Activated naive CD8-positive, alpha-beta T cell (primary cell): ENCODE results near the gene TMEM176B.

Experiments used
- H3K27ac Mint-ChIP-seq: one replicate; pipeline ENCODE4 v1.8.0; 2021; ENCODE audit warnings: mixed read lengths
- H3K27me3 Mint-ChIP-seq: one replicate; pipeline ENCODE4 v1.8.0; 2021; ENCODE audit warnings: mixed read lengths
- H3K36me3 Mint-ChIP-seq: one replicate; pipeline ENCODE4 v1.8.0; 2021; ENCODE audit warnings: mixed read lengths
- H3K4me1 Mint-ChIP-seq: one replicate; pipeline ENCODE4 v1.8.0; 2021; ENCODE audit warnings: low read depth, mixed read lengths
- H3K4me3 Mint-ChIP-seq: one replicate; pipeline ENCODE4 v1.8.0; 2021; ENCODE audit warnings: mild to moderate bottlenecking, mixed read lengths
- H3K9me3 Mint-ChIP-seq: one replicate; pipeline ENCODE4 v1.8.0; 2021; ENCODE audit warnings: low read depth, mixed read lengths

TMEM176B gene

DNA sequence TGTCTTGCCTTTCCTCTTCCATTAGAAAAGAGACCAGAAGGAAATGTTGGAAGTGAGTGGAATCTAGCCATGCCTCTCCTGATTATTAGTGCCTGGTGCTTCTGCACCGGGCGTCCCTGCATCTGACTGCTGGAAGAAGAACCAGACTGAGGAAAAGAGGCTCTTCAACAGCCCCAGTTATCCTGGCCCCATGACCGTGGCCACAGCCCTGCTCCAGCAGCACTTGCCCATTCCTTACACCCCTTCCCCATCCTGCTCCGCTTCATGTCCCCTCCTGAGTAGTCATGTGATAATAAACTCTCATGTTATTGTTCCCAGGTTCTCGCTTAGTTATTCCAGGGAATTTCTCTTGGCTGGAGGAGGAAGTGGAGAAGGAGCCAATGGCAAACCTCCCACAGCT, 4.6 kb upstream of the TMEM176B start:
- peaks cover 5% of the 10 kb centered on the region for H3K4me1 Mint-ChIP-seq
- peaks cover 6% of the 10 kb centered on the region for H3K36me3 Mint-ChIP-seq
- H3K27ac Mint-ChIP-seq, result no peak overlapping the region
- peaks cover 8% of the 10 kb centered on the region for H3K9me3 Mint-ChIP-seq
- H3K27me3 Mint-ChIP-seq, result peaks cover 25% of the 10 kb centered on the region
- H3K4me3 Mint-ChIP-seq, result no peak overlapping the region

DNA sequence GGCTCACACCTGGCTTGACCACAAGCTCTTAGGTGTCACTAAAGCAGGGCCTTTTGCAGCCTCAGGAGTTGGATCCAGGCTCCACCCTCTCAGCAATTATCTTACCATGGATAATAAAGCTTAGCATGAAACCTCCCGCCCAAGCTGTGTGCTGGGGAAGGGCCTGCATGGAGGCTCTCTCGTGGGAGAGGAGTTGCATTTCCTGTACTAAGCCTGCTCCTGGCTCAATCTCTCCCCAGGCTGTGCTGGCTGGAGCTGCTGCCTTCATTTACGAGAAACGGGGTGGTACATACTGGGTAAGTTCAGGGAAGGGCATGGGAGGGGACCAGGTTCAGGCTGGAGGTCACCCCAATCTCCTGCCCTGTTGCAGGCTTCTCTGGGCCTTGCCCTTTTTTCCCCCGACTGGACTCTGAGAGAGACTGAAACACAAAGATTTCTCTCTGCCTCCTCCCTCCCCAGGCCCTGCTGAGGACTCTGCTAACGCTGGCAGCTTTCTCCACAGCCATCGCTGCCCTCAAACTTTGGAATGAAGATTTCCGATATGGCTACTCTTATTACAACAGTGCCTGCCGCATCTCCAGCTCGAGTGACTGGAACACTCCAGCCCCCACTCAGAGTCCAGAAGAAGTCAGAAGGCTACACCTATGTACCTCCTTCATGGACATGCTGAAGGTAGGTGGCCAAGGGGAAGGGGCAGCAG, 3.1 kb upstream of the TMEM176B start:
- Mint-ChIP-seq H3K4me3 (no peak overlapping the region), H3K27ac (no peak overlapping the region), H3K36me3 (peaks cover 6% of the 10 kb centered on the region), H3K9me3 (peaks cover 8% of the 10 kb centered on the region), H3K4me1 (peaks cover 9% of the 10 kb centered on the region), H3K27me3 (peaks cover 26% of the 10 kb centered on the region)

DNA sequence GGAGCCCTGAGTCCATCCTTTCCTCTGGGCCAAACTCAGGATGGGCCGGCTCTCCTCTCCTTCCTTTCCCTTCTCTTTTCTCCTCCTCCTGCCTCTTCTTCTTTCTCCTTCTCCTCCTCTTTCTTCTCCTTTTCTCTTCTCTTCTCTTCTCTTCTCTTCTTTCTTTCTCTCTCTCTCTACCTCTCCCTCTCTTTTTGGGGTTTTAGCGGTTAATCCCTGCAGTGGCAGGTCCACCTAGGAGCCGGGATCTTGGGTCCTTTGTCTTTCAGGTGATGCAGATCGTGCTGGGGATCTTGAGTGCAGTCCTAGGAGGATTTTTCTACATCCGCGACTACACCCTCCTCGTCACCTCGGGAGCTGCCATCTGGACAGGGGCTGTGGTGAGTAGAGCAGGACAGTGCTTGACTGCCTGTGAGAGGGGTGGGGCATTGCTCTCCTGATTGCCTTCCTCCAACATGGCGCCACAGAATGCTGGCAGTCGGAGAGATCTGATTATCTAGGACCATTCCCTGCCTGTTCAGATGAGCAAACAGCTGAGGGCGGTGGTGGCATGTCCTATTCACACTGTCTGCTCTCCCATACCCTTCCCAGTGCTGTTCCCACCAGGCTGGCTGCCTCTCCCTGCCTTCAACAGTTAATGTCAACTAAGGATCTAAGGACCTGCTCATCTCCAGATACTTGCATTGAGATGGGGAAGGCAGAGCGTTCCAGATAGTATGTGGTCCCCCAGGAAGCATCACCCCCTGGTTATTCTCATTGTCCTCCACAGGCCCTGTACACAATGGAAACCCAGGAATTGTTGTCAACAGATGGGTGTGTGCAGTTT, 2.0 kb upstream of the TMEM176B start:
- H3K27ac Mint-ChIP-seq, result no peak overlapping the region
- peaks cover 7% of the 10 kb centered on the region for H3K36me3 Mint-ChIP-seq
- peak overlapping the region; percentile 71 for H3K4me3 Mint-ChIP-seq
- H3K9me3 Mint-ChIP-seq, result peaks cover 8% of the 10 kb centered on the region
- peaks cover 9% of the 10 kb centered on the region for H3K4me1 Mint-ChIP-seq
- H3K27me3 Mint-ChIP-seq, result peaks cover 22% of the 10 kb centered on the region

DNA sequence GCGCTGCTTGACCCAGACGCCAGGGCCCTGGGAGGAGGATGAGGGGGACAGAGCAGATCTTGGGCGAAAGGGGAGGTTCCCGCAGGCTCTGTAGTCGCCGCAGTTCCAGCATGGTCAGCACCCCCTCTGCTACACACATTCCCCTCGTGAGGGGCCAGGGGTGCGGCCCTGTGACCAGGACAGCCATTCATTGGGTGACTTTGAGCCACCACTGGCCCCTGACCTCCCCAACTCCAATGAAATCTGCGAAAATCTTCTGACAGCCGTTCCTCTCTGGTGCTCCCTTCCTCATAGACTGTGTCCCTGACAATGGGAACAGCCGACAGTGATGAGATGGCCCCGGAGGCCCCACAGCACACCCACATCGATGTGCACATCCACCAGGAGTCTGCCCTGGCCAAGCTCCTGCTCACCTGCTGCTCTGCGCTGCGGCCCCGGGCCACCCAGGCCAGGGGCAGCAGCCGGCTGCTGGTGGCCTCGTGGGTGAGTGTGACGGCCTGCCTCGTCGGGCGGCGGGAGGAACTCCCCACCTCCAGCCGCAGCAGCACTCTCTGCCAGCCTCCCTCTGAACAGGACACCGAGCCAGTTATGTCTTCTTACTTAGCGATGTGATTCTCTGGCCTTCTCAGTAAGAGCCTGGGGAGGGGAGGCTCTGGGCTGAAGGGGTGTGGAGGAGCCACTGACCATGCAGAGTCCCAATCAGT, 1.2 kb upstream of the TMEM176B start:
- Mint-ChIP-seq H3K36me3 (peaks cover 9% of the 10 kb centered on the region), H3K9me3 (peaks cover 4% of the 10 kb centered on the region), H3K4me1 (peaks cover 9% of the 10 kb centered on the region), H3K27ac (no peak overlapping the region), H3K27me3 (peaks cover 25% of the 10 kb centered on the region), H3K4me3 (peak overlapping the region; percentile 80)

DNA sequence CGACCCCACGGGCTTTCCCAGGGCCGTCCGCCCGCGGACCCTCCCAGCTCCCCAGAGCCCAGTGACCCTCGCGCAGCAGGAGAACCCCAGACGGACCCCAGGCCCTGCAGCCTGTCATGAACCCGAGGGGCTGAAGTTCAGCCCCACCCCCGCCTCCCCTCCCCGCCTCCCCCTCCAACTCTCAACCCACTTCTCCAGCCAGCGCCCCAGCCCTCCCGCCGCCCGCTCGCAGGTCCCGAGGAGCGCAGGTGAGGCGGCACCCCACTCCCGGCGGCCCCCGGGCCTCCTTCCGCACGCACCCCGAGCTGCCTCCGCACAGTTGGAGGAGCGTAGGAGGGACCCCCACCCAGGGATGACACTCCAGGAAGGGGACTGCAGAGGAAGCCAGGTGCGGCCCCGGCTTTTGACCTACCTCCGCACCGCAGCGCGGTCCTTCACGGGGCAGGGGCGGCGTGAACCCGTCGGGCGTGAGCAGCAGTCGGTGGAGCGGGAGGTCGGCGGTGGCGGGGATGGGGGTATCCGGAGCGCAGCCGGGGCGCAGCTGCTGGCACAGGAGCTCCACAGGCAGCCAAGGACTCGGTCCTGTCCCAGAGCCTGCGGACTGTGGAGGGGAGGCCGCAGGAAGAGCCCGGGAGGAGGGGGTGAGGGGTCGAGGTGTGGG, 547 bp upstream of the TMEM176B start, which contains the start of gene TMEM176A:
Gene TMEM176A, plus strand, starts transcription at position 189 of the 661 bp plus-strand sequence. CDS start 782 bp downstream, outside the sequence.
- peaks cover 7% of the 10 kb centered on the region for H3K9me3 Mint-ChIP-seq
- H3K36me3 Mint-ChIP-seq, result peaks cover 4% of the 10 kb centered on the region
- peak within 1 kb of the TSS; percentile 80 for H3K4me3 Mint-ChIP-seq
- H3K27ac Mint-ChIP-seq, result no peak within 1 kb of the TSS
- peaks cover 9% of the 10 kb centered on the region for H3K4me1 Mint-ChIP-seq
- peaks cover 27% of the 10 kb centered on the region for H3K27me3 Mint-ChIP-seq

DNA sequence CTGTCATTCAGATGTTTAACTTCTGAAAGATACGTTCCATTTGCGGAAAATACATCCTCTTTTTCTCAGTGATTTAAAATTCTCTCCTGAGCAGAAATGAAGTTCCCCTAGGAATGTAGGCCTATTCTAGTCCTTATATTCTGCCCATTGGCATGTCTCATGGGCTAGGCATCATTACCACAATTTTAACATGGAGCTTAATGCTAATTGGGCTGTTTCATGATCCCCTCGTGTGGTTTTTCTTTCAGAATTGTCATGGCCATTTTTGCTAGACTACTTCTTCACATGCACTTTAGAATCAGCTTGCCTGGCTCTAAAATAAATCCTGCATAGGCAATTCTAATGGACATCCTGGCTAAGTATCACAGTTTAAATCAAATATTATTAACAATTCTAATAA, 1.0 kb downstream of the TMEM176B start:
- no peak overlapping the region for H3K27ac Mint-ChIP-seq
- H3K36me3 Mint-ChIP-seq, result peaks cover 4% of the 10 kb centered on the region
- H3K9me3 Mint-ChIP-seq, result peaks cover 7% of the 10 kb centered on the region
- peak overlapping the region; percentile 75 for H3K4me3 Mint-ChIP-seq
- H3K27me3 Mint-ChIP-seq, result peaks cover 23% of the 10 kb centered on the region
- H3K4me1 Mint-ChIP-seq, result peaks cover 9% of the 10 kb centered on the region

DNA sequence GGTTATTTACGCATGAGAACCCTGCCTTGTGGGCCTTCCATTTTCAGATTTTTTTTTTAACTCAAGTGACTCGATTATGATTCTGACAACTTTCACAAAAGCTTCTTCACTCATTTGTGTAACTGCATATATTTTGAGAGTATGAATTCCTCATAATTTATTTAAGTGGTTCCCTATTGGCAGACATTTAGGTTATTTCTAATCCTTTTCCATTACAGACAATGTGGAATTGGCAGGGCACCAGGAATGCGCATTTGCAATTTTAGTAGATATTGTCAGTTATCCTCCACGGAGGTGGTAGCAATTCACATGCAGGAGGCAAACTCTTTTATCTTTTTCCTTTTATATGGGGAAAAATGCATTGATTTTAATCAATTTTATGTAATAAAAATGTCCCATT, 2.5 kb downstream of the TMEM176B start:
- H3K4me3 Mint-ChIP-seq, result no peak overlapping the region
- peaks cover 9% of the 10 kb centered on the region for H3K4me1 Mint-ChIP-seq
- H3K9me3 Mint-ChIP-seq, result peaks cover 7% of the 10 kb centered on the region
- H3K27ac Mint-ChIP-seq, result no peak overlapping the region
- H3K36me3 Mint-ChIP-seq, result peaks cover 4% of the 10 kb centered on the region
- peaks cover 23% of the 10 kb centered on the region for H3K27me3 Mint-ChIP-seq

DNA sequence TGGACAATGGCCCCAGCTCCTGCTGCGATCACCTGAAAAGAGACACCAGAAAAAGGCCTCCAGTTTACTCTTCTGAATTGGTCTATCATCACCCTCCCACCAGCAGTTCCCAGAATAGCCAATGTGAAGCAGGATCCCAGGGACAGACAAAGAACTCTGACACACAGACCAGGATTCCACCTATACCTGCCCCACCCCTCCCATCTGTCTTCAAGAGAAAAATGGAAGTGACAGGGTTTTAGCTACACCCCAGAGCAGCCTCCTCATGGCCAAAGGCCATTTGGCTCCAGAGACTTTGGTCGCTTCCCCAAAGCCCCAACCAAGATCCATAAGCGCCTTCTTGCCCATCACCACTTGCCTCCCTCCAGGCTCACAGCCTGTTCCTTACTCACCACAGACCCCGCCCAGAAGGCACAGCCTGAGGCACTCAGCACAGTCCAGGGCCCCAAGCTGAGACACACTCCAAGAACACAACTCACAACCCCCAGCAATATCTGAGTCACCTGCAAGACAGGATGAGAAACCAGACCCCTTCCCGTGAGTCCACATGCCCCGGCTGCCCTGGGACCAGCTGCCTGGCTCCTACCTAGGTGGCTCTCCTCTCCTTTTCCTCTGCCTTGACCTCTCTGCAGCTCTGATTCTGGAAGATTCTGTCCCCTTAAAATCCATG, 6.5 kb downstream of the TMEM176B start:
- Mint-ChIP-seq H3K9me3 (peaks cover 7% of the 10 kb centered on the region), H3K4me3 (no peak overlapping the region), H3K27ac (no peak overlapping the region), H3K36me3 (peaks cover 4% of the 10 kb centered on the region), H3K27me3 (peaks cover 9% of the 10 kb centered on the region), H3K4me1 (no peaks in the 10 kb centered on the region)

DNA sequence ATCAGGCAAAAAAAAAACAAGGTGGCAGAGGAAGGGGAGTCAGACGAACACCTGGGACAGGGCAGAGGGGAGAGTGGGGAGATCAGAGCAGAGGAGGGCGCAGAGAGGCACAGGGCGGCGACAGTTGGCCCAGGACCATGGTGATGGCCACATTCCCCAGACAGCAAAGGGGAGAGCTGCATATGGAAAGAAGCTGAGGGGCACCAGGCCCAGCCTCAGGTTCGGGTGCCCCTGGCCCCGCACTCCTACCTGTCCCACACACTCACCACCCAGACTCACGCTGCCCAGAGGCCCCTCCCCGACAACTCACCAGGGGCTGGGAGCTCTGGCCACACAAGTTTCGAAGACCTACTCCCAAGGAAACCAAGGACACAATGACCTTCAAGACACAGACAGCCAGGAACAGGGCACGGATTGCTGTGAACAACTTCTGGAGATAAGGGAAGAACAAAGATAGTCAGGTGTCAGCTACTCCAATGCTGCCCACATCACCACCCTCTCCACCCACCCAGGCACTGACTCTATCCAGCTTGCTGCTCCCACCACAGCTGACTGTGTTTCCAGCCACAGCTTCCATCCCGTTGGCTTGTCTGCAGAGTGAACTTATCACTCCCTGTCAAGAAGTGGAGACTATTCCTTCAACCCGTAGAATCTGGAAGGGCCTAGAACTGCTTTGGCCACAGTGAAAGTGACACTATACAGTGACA, 8.3 kb downstream of the TMEM176B start:
- no peaks in the 10 kb centered on the region for H3K4me1 Mint-ChIP-seq
- no peaks in the 10 kb centered on the region for H3K36me3 Mint-ChIP-seq
- H3K27ac Mint-ChIP-seq, result no peak overlapping the region
- H3K27me3 Mint-ChIP-seq, result peaks cover 5% of the 10 kb centered on the region
- no peak overlapping the region for H3K4me3 Mint-ChIP-seq
- H3K9me3 Mint-ChIP-seq, result peaks cover 7% of the 10 kb centered on the region

DNA sequence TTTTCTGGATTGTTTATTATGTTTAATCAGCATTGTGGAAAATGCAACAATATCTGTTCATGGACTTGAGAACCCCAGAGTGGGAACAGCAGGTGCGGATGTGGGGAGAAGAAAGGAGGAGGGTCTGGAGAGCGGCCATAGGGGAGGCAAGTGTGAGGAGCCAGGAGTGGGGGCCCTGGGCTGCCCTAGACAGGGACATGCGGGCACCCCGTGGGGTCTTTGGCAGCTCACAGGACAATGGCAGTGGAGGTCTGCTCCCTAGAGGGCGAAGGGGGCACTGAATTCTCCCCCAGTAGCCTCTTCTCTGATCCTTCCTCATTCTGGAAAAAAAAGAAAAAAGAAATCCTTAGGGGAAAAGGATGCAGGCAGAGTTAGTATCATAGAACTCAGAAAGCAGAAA, 8.9 kb downstream of the TMEM176B start:
- H3K9me3 Mint-ChIP-seq, result peaks cover 5% of the 10 kb centered on the region
- H3K27ac Mint-ChIP-seq, result no peak overlapping the region
- no peaks in the 10 kb centered on the region for H3K36me3 Mint-ChIP-seq
- no peak overlapping the region for H3K4me3 Mint-ChIP-seq
- no peaks in the 10 kb centered on the region for H3K4me1 Mint-ChIP-seq
- peaks cover 3% of the 10 kb centered on the region for H3K27me3 Mint-ChIP-seq

DNA sequence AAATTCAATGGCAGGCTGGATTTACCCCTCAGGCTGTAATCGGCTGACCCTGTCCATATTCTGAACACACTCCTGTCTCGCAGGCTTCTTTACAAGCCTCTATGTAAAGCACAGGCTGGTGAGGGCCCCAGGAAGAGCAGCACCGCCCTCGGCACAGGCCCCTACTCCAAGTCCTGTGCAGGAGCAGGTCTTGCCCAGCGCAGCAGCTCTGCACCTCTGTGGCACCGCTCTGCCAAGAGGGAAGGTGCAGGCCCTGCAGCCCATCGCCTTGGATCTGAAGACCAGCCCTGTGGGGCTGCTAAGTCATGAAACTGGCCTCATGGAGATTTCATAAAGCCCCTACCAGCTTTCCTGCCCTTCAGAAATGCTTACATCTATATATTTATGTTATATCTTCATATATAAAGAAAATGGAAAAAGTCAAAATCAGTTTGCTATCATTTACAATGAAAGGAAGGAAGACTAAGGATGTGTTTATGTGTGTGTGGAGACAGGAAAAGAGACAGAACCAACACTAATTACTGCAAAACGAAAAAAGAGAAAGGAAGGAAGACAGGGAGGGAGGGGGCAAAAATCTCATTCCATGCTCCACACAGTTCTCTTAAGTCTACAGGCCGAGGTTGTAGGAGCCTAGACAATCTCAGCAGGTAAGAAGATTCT, 9.6 kb downstream of the TMEM176B start:
- Mint-ChIP-seq H3K4me3 (no peak overlapping the region), H3K27me3 (no peaks in the 10 kb centered on the region), H3K36me3 (no peaks in the 10 kb centered on the region), H3K4me1 (peaks cover 3% of the 10 kb centered on the region), H3K9me3 (no peaks in the 10 kb centered on the region), H3K27ac (no peak overlapping the region)

DNA sequence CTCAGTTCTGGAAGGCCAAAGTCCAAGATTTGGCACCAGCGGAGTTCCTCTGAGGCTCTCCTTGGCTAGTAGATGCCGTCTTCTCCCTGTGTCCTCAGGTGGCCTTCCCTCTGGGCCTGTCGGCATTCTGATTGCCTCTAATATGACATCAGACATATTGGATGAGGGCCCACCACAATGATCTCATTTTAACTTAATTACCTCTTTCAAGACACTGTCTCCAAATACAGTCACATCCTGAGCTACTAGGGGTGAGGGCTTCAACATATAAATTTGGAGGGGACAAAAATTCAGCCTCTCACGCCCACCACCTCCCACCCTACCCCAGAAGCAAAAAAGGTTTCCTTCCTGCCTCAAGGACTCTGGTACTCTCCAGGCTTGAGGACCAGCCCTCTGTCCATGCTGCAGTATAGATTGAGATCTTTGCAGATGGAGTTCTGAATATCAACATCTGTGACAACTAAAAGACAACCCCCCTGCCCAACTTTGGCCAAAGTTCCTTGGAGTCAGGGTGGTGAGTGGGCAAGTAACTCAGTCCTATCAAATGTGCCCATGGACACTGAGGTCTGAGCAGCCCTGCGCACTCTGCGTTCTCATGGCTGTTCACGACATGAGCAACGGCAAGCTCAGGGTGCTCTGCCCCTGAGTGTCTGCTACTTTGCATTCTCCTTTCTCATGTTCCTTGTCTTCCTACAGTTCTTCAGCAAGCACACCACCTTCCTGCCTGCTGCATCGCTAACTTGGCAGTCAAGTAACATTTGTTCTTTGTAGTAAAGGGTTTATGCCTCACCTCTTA, 11.5 kb downstream of the TMEM176B start:
- Mint-ChIP-seq H3K27ac (no peak overlapping the region), H3K4me1 (peaks cover 3% of the 10 kb centered on the region), H3K4me3 (no peak overlapping the region), H3K9me3 (no peaks in the 10 kb centered on the region), H3K36me3 (no peaks in the 10 kb centered on the region), H3K27me3 (no peaks in the 10 kb centered on the region)
